Measurements from ENCODE around the gene RWDD1.

RWDD1 gene

GRCh38 chr6:116535109-116535508, 36.2 kb upstream of the RWDD1 start:
- no peaks in the 10 kb centered on the region for H3K9me2 ChIP-seq (ENCODE audit: low read depth, low read length)
- H3K4me1 ChIP-seq (ENCODE audit: insufficient read depth, low read length, severe bottlenecking) = no peaks in the 10 kb centered on the region
- H3K4me3 ChIP-seq (ENCODE audit: low read depth, low read length, poor library complexity, severe bottlenecking) = no peak overlapping the region
- no peak overlapping the region for H3K4me2 ChIP-seq (ENCODE audit: low read length)
- H2AFZ ChIP-seq (ENCODE audit: low read length) = no peak overlapping the region
- H3K9me3 ChIP-seq (ENCODE audit: low read length) = no peaks in the 10 kb centered on the region
- H3K36me3 ChIP-seq (ENCODE audit: insufficient read depth, low read length) = no peaks in the 10 kb centered on the region
- no peaks in the 10 kb centered on the region for H3F3A ChIP-seq (ENCODE audit: insufficient read depth, low read length)
- H4K20me1 ChIP-seq (ENCODE audit: insufficient read depth, low read length) = no peaks in the 10 kb centered on the region
- no peak for TF ChIP-seq EZH2 (IDR thresholded peaks at IDR 0.05; ENCODE audit: borderline replicate concordance, low read length)
- TF ChIP-seq CTCF (IDR thresholded peaks at IDR 0.05; ENCODE audit: low read length) = no peak
- no peaks in the 10 kb centered on the region for H3K27me3 ChIP-seq (ENCODE audit: insufficient read depth, low read length)
- no peak overlapping the region for H3K27ac ChIP-seq (ENCODE audit: low read depth, low read length, poor library complexity, severe bottlenecking)
- no peak overlapping the region for H3K9ac ChIP-seq (ENCODE audit: low read length)
- no peaks in the 10 kb centered on the region for H3K79me2 ChIP-seq (ENCODE audit: insufficient read depth, low read length)

GRCh38 chr6:116536216-116536621, 35.1 kb upstream of the RWDD1 start:
- no peak overlapping the region for H2AFZ ChIP-seq (ENCODE audit: low read length)
- H3K36me3 ChIP-seq (ENCODE audit: insufficient read depth, low read length) = no peaks in the 10 kb centered on the region
- no peaks in the 10 kb centered on the region for H4K20me1 ChIP-seq (ENCODE audit: insufficient read depth, low read length)
- H3F3A ChIP-seq (ENCODE audit: insufficient read depth, low read length) = no peaks in the 10 kb centered on the region
- H3K27ac ChIP-seq (ENCODE audit: low read depth, low read length, poor library complexity, severe bottlenecking) = no peak overlapping the region
- no peaks in the 10 kb centered on the region for H3K4me1 ChIP-seq (ENCODE audit: insufficient read depth, low read length, severe bottlenecking)
- TF ChIP-seq EZH2 (IDR thresholded peaks at IDR 0.05; ENCODE audit: borderline replicate concordance, low read length) = no peak
- peak; percentile 73 for TF ChIP-seq CTCF (IDR thresholded peaks at IDR 0.05; ENCODE audit: low read length)
- H3K9me3 ChIP-seq (ENCODE audit: low read length) = no peaks in the 10 kb centered on the region
- H3K4me2 ChIP-seq (ENCODE audit: low read length) = no peak overlapping the region
- H3K9me2 ChIP-seq (ENCODE audit: low read depth, low read length) = no peaks in the 10 kb centered on the region
- no peaks in the 10 kb centered on the region for H3K79me2 ChIP-seq (ENCODE audit: insufficient read depth, low read length)
- H3K4me3 ChIP-seq (ENCODE audit: low read depth, low read length, poor library complexity, severe bottlenecking) = no peak overlapping the region
- no peak overlapping the region for H3K9ac ChIP-seq (ENCODE audit: low read length)
- no peaks in the 10 kb centered on the region for H3K27me3 ChIP-seq (ENCODE audit: insufficient read depth, low read length)

GRCh38 chr6:116542426-116542825, 28.9 kb upstream of the RWDD1 start:
- H3K4me3 ChIP-seq (ENCODE audit: low read depth, low read length, poor library complexity, severe bottlenecking) = no peak overlapping the region
- H2AFZ ChIP-seq (ENCODE audit: low read length) = no peak overlapping the region
- no peaks in the 10 kb centered on the region for H3K9me3 ChIP-seq (ENCODE audit: low read length)
- TF ChIP-seq CTCF (IDR thresholded peaks at IDR 0.05; ENCODE audit: low read length) = no peak
- no peak for TF ChIP-seq EZH2 (IDR thresholded peaks at IDR 0.05; ENCODE audit: borderline replicate concordance, low read length)
- no peaks in the 10 kb centered on the region for H3K79me2 ChIP-seq (ENCODE audit: insufficient read depth, low read length)
- no peaks in the 10 kb centered on the region for H3K4me1 ChIP-seq (ENCODE audit: insufficient read depth, low read length, severe bottlenecking)
- H4K20me1 ChIP-seq (ENCODE audit: insufficient read depth, low read length) = no peaks in the 10 kb centered on the region
- H3F3A ChIP-seq (ENCODE audit: insufficient read depth, low read length) = no peaks in the 10 kb centered on the region
- no peak overlapping the region for H3K4me2 ChIP-seq (ENCODE audit: low read length)
- no peak overlapping the region for H3K9ac ChIP-seq (ENCODE audit: low read length)
- H3K36me3 ChIP-seq (ENCODE audit: insufficient read depth, low read length) = no peaks in the 10 kb centered on the region
- H3K27ac ChIP-seq (ENCODE audit: low read depth, low read length, poor library complexity, severe bottlenecking) = no peak overlapping the region
- H3K27me3 ChIP-seq (ENCODE audit: insufficient read depth, low read length) = no peaks in the 10 kb centered on the region
- no peaks in the 10 kb centered on the region for H3K9me2 ChIP-seq (ENCODE audit: low read depth, low read length)
